Measurements from ENCODE around the gene ORAI3. TPM values are rescaled to one million over a fixed set of nuclear protein-coding genes. Genes with fewer than 3 reads are reported as not detected.
A peak's percentile ranks its signal among the peaks of the same experiment; 100 is the strongest.

The ORAI3 gene
- total RNA-seq, 1 experiment from 2014 or later = 9.0 TPM

GRCh38 chr16:30914830-30915229, 34.0 kb upstream of the ORAI3 start:
- CTCF ChIA-PET = no interaction called here
- TF ChIP-seq FOSL1 (IDR thresholded peaks at IDR 0.05; ENCODE audit: low read depth) = no peak
- no peak for TF ChIP-seq ZNF274 (IDR thresholded peaks at IDR 0.05; ENCODE audit: low read depth, low read length)
- TF ChIP-seq ELF1 (IDR thresholded peaks at IDR 0.05; ENCODE audit: borderline replicate concordance, low read depth) = no peak
- TF ChIP-seq CEBPB (IDR thresholded peaks at IDR 0.05; ENCODE audit: low read depth) = no peak
- TF ChIP-seq JUND (IDR thresholded peaks at IDR 0.05) = no peak
- no peak for TF ChIP-seq CBX3 (IDR thresholded peaks at IDR 0.05; ENCODE audit: low read depth)
- TF ChIP-seq, protein P1, sequence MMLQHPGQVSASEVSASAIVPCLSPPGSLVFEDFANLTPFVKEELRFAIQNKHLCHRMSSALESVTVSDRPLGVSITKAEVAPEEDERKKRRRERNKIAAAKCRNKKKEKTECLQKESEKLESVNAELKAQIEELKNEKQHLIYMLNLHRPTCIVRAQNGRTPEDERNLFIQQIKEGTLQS (IDR thresholded peaks at IDR 0.05) = no peak
- no peak for TF ChIP-seq ZBTB33 (IDR thresholded peaks at IDR 0.05; ENCODE audit: extremely low read depth, insufficient replicate concordance, low read length)
- no peak for TF ChIP-seq EZH2phosphoT487 (IDR thresholded peaks at IDR 0.05; ENCODE audit: borderline replicate concordance)
- TF ChIP-seq, protein P2, sequence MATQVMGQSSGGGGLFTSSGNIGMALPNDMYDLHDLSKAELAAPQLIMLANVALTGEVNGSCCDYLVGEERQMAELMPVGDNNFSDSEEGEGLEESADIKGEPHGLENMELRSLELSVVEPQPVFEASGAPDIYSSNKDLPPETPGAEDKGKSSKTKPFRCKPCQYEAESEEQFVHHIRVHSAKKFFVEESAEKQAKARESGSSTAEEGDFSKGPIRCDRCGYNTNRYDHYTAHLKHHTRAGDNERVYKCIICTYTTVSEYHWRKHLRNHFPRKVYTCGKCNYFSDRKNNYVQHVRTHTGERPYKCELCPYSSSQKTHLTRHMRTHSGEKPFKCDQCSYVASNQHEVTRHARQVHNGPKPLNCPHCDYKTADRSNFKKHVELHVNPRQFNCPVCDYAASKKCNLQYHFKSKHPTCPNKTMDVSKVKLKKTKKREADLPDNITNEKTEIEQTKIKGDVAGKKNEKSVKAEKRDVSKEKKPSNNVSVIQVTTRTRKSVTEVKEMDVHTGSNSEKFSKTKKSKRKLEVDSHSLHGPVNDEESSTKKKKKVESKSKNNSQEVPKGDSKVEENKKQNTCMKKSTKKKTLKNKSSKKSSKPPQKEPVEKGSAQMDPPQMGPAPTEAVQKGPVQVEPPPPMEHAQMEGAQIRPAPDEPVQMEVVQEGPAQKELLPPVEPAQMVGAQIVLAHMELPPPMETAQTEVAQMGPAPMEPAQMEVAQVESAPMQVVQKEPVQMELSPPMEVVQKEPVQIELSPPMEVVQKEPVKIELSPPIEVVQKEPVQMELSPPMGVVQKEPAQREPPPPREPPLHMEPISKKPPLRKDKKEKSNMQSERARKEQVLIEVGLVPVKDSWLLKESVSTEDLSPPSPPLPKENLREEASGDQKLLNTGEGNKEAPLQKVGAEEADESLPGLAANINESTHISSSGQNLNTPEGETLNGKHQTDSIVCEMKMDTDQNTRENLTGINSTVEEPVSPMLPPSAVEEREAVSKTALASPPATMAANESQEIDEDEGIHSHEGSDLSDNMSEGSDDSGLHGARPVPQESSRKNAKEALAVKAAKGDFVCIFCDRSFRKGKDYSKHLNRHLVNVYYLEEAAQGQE (IDR thresholded peaks at IDR 0.05; ENCODE audit: low read depth) = no peak
- no peak for TF ChIP-seq EGR1 (IDR thresholded peaks at IDR 0.05; ENCODE audit: low read depth)
- TF ChIP-seq EZH2 (IDR thresholded peaks at IDR 0.05) = no peak
- no peak for TF ChIP-seq RAD21 (IDR thresholded peaks at IDR 0.05; ENCODE audit: low read depth)
- no peak for TF ChIP-seq MAX (IDR thresholded peaks at IDR 0.05)
- TF ChIP-seq YY1 (IDR thresholded peaks at IDR 0.05; ENCODE audit: extremely low read depth, insufficient replicate concordance, low read depth, low read length) = no peak
- TF ChIP-seq ZFX (IDR thresholded peaks at IDR 0.05) = no peak
- no peak for TF ChIP-seq TCF7L2 (IDR thresholded peaks at IDR 0.05; ENCODE audit: borderline replicate concordance, extremely low read depth, insufficient read depth, insufficient read length)
- no peak for TF ChIP-seq POLR2A (IDR thresholded peaks at IDR 0.05; ENCODE audit: borderline replicate concordance, extremely low read depth, insufficient read depth, insufficient read length)
- TF ChIP-seq SIN3A (IDR thresholded peaks at IDR 0.05; ENCODE audit: low read depth) = no peak
- TF ChIP-seq, protein P3, sequence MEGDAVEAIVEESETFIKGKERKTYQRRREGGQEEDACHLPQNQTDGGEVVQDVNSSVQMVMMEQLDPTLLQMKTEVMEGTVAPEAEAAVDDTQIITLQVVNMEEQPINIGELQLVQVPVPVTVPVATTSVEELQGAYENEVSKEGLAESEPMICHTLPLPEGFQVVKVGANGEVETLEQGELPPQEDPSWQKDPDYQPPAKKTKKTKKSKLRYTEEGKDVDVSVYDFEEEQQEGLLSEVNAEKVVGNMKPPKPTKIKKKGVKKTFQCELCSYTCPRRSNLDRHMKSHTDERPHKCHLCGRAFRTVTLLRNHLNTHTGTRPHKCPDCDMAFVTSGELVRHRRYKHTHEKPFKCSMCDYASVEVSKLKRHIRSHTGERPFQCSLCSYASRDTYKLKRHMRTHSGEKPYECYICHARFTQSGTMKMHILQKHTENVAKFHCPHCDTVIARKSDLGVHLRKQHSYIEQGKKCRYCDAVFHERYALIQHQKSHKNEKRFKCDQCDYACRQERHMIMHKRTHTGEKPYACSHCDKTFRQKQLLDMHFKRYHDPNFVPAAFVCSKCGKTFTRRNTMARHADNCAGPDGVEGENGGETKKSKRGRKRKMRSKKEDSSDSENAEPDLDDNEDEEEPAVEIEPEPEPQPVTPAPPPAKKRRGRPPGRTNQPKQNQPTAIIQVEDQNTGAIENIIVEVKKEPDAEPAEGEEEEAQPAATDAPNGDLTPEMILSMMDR (IDR thresholded peaks at IDR 0.05 in 2 of 3, conservative IDR thresholded peaks at IDR 0.05 in 1 of 3; ENCODE audit: borderline replicate concordance in 1 of 3, insufficient read depth in 1 of 3, low read depth in 2 of 3, low read length in 2 of 3) = no peak
- ATAC-seq = peak; percentile 56; the same call in 1 of the 2 replicates
- H3K9me2 ChIP-seq (ENCODE audit: insufficient read depth) = no peaks in the 10 kb centered on the region
- DNase-seq (ENCODE audit: low read depth, low spot score) = no peak
- H3K79me2 ChIP-seq (ENCODE audit: insufficient read depth, low read length) = no peaks in the 10 kb centered on the region
- no peaks in the 10 kb centered on the region for H3K27me3 ChIP-seq (ENCODE audit: insufficient read depth, low read length)
- no peak overlapping the region for H2AFZ ChIP-seq (ENCODE audit: low read depth, low read length, poor library complexity, severe bottlenecking)
- intact Hi-C loops (cut with micrococcal nuclease) = no loop called here
- H3K36me3 ChIP-seq (ENCODE audit: control insufficient read depth in 1 of 2, insufficient read depth in 2 of 2, low read length in 2 of 2) = no peaks in the 10 kb centered on the region
- no peaks in the 10 kb centered on the region for H4K20me1 ChIP-seq (ENCODE audit: insufficient read depth)
- no peaks in the 10 kb centered on the region for H3K9me3 ChIP-seq (ENCODE audit: control insufficient read depth in 1 of 2, insufficient read depth in 1 of 2, low read depth in 1 of 2, low read length in 2 of 2)
- no TSS peak for BruUV-seq (replicated peaks)
- H3K4me2 ChIP-seq (ENCODE audit: low read length) = no peak overlapping the region
- H3K4me3 ChIP-seq (replicated peaks in 1 of 2; ENCODE audit: low read depth in 1 of 2, low read length in 2 of 2) = no peak overlapping the region
- no peaks in the 10 kb centered on the region for H3K4me1 ChIP-seq (ENCODE audit: control insufficient read depth in 1 of 2, insufficient read depth in 2 of 2, low read length in 2 of 2)
- RAD21 ChIA-PET (ENCODE audit: low non-redundant PET in 1 of 2, low total read pairs in 2 of 2, uncharacterized antibody in 2 of 2, unreplicated experiment in 2 of 2) = no interaction called here
- H3K9ac ChIP-seq (ENCODE audit: low read length) = no peak overlapping the region
- POLR2A ChIA-PET = interaction anchor here (0.9 kb wide), 1 partner anchor 128 kb away, joined by 3 read pairs; the partner anchor contains the start of gene ZNF629
- H3K27ac ChIP-seq (ENCODE audit: low read depth, low read length) = no peak overlapping the region
